Keratinocyte (primary cell): ENCODE results near the gene HS6ST3.

ENCODE experiments used
- EZH2 ChIP-seq: IDR thresholded peaks from one replicate; pipeline ENCODE4 v1.6.1; 2012; ENCODE audit warnings: inconsistent platforms, mild to moderate bottlenecking, low read length, moderate library complexity
- TF ChIP-seq, protein P1 (sequence below), 3 experiments: IDR thresholded peaks in 1 of 3; conservative IDR thresholded peaks in 1 of 3; optimal IDR thresholded peaks in 1 of 3; 2 replicates in 2 of 3; 3 replicates in 1 of 3; pipeline versions ENCODE3 to v1.5.1; 2011; ENCODE audit warnings: low read length in 3 of 3, mild to moderate bottlenecking in 3 of 3, moderate library complexity in 2 of 3, control low read depth in 1 of 3, inconsistent platforms in 1 of 3; ENCODE audit not compliant: insufficient read depth in 2 of 3; ENCODE audit errors: extremely low read depth in 1 of 3

DNA sequence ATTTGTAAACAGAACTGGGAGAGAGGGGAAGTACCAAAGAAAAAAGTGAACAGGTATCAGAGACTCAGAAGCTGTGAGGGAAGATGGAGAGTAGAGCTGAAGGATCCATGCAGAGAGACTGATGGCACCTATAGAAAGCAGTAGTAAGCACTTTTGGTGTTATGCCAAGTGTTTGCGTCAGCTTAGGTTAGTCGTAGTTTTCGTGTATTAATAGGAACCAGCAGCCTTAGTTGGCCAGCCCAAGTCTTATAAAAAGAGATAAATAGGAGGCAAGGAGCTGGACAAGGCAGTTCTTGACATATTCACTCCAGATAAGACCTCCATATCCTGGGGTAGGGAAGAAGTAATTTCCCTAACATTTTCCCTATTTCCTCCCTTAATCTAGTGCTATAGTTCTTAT is 690.2 kb downstream of the HS6ST3 start:
- TF ChIP-seq EZH2, result no peak
- TF ChIP-seq, protein P1, sequence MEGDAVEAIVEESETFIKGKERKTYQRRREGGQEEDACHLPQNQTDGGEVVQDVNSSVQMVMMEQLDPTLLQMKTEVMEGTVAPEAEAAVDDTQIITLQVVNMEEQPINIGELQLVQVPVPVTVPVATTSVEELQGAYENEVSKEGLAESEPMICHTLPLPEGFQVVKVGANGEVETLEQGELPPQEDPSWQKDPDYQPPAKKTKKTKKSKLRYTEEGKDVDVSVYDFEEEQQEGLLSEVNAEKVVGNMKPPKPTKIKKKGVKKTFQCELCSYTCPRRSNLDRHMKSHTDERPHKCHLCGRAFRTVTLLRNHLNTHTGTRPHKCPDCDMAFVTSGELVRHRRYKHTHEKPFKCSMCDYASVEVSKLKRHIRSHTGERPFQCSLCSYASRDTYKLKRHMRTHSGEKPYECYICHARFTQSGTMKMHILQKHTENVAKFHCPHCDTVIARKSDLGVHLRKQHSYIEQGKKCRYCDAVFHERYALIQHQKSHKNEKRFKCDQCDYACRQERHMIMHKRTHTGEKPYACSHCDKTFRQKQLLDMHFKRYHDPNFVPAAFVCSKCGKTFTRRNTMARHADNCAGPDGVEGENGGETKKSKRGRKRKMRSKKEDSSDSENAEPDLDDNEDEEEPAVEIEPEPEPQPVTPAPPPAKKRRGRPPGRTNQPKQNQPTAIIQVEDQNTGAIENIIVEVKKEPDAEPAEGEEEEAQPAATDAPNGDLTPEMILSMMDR (optimal IDR thresholded peaks at IDR 0.05 in 1 of 3, IDR thresholded peaks at IDR 0.05 in 1 of 3, conservative IDR thresholded peaks at IDR 0.05 in 1 of 3; ENCODE audit: extremely low read depth in 1 of 3, insufficient read depth in 2 of 3, low read length in 3 of 3), result no peak
